GM23248 (cell line): ENCODE results near the gene MGAM2.

Source experiments
- EZH2 ChIP-seq: fragments of 200-600 bp; sonication (generic); IDR thresholded peaks from 2 replicates; pipeline ENCODE4 v1.6.1; 2018; ENCODE audit warnings: antibody characterized with exemption, mild to moderate bottlenecking; ENCODE audit not compliant: insufficient read depth, poor library complexity, severe bottlenecking
- EZH2phosphoT487 ChIP-seq: fragments of 200-600 bp; sonication (generic); IDR thresholded peaks from 2 replicates; pipeline ENCODE4 v1.6.1; 2018; ENCODE audit warnings: antibody characterized with exemption, moderate library complexity, mild to moderate bottlenecking, low read depth; ENCODE audit not compliant: insufficient read depth

- TF ChIP-seq EZH2phosphoT487 = no peak
- no peak for TF ChIP-seq EZH2
These were observed 19.6 kb upstream of the MGAM2 start for GRCh38 chr7:142091961-142092360.
